ENCODE measurements around the gene KCNC4.

KCNC4 gene

DNA sequence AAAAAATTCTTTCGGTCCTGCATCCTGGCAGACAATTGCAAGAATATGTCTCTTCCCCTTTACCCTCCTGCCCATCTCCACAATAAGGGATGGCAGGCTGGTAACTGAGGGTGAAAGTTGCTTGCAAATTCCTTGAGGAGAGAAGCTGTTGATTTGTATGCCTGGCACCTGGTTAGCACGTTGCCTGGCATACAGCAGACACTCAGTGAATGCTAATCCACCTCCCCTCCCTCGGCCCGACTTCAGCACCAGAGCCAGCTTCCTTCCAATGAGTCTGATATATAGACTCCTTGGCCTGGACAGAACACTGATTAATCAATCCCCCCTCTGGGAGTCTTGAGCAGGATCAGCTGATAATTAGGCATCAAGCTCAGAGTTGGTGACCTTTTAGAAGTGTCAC lies 39.1 kb downstream of the KCNC4 start:
- TF ChIP-seq GABPA (IDR thresholded peaks at IDR 0.05; ENCODE audit: low read depth), result no peak
- TF ChIP-seq, protein P1, sequence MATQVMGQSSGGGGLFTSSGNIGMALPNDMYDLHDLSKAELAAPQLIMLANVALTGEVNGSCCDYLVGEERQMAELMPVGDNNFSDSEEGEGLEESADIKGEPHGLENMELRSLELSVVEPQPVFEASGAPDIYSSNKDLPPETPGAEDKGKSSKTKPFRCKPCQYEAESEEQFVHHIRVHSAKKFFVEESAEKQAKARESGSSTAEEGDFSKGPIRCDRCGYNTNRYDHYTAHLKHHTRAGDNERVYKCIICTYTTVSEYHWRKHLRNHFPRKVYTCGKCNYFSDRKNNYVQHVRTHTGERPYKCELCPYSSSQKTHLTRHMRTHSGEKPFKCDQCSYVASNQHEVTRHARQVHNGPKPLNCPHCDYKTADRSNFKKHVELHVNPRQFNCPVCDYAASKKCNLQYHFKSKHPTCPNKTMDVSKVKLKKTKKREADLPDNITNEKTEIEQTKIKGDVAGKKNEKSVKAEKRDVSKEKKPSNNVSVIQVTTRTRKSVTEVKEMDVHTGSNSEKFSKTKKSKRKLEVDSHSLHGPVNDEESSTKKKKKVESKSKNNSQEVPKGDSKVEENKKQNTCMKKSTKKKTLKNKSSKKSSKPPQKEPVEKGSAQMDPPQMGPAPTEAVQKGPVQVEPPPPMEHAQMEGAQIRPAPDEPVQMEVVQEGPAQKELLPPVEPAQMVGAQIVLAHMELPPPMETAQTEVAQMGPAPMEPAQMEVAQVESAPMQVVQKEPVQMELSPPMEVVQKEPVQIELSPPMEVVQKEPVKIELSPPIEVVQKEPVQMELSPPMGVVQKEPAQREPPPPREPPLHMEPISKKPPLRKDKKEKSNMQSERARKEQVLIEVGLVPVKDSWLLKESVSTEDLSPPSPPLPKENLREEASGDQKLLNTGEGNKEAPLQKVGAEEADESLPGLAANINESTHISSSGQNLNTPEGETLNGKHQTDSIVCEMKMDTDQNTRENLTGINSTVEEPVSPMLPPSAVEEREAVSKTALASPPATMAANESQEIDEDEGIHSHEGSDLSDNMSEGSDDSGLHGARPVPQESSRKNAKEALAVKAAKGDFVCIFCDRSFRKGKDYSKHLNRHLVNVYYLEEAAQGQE (IDR thresholded peaks at IDR 0.05; ENCODE audit: insufficient replicate concordance, low read depth), result no peak
- no peak for TF ChIP-seq POLR2AphosphoS5 (IDR thresholded peaks at IDR 0.05; ENCODE audit: low read depth)
- TF ChIP-seq, protein P2, sequence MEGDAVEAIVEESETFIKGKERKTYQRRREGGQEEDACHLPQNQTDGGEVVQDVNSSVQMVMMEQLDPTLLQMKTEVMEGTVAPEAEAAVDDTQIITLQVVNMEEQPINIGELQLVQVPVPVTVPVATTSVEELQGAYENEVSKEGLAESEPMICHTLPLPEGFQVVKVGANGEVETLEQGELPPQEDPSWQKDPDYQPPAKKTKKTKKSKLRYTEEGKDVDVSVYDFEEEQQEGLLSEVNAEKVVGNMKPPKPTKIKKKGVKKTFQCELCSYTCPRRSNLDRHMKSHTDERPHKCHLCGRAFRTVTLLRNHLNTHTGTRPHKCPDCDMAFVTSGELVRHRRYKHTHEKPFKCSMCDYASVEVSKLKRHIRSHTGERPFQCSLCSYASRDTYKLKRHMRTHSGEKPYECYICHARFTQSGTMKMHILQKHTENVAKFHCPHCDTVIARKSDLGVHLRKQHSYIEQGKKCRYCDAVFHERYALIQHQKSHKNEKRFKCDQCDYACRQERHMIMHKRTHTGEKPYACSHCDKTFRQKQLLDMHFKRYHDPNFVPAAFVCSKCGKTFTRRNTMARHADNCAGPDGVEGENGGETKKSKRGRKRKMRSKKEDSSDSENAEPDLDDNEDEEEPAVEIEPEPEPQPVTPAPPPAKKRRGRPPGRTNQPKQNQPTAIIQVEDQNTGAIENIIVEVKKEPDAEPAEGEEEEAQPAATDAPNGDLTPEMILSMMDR (IDR thresholded peaks at IDR 0.05; ENCODE audit: insufficient read depth, low read length), result no peak
- no peak for TF ChIP-seq SPI1 (IDR thresholded peaks at IDR 0.05; ENCODE audit: borderline replicate concordance, low read depth)
- H3K27ac ChIP-seq (replicated peaks), result no peak overlapping the region
- DNase-seq (ENCODE audit: low read depth in 1 of 2, low spot score in 1 of 2), result no peak
- H3K27me3 ChIP-seq (ENCODE audit: insufficient read depth, poor library complexity, severe bottlenecking), result no peaks in the 10 kb centered on the region
- H3K4me3 ChIP-seq (replicated peaks; ENCODE audit: insufficient read depth, low read length), result no peak overlapping the region

DNA sequence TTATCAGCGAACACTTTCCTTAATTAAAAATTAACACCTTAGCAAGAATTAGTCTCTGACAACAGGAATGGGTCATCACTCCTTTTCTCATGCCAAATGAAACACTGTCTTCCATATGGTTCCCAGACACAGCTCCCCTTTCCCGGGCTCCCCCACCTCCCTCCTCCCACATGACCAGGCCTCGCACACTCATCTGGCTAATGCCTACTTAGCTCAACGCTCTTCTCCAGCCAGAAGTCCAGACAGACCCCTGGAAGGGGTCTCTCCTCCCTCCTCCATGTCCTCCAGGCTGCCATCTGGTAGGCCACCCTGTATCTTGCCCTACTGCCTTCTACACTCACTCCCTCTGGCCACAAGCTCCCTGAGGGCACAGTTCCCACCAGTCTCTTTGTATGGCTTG lies 39.9 kb downstream of the KCNC4 start:
- TF ChIP-seq, protein P2 (IDR thresholded peaks at IDR 0.05; ENCODE audit: insufficient read depth, low read length), result no peak
- no peak for TF ChIP-seq SPI1 (IDR thresholded peaks at IDR 0.05; ENCODE audit: borderline replicate concordance, low read depth)
- no peak for TF ChIP-seq POLR2AphosphoS5 (IDR thresholded peaks at IDR 0.05; ENCODE audit: low read depth)
- TF ChIP-seq GABPA (IDR thresholded peaks at IDR 0.05; ENCODE audit: low read depth), result no peak
- Histone ChIP-seq H3K4me3 (replicated peaks; ENCODE audit: insufficient read depth, low read length) (no peak overlapping the region), H3K27ac (replicated peaks) (no peak overlapping the region), H3K27me3 (ENCODE audit: insufficient read depth, poor library complexity, severe bottlenecking) (no peaks in the 10 kb centered on the region)
- DNase-seq (ENCODE audit: low read depth in 1 of 2, low spot score in 1 of 2), result no peak

DNA sequence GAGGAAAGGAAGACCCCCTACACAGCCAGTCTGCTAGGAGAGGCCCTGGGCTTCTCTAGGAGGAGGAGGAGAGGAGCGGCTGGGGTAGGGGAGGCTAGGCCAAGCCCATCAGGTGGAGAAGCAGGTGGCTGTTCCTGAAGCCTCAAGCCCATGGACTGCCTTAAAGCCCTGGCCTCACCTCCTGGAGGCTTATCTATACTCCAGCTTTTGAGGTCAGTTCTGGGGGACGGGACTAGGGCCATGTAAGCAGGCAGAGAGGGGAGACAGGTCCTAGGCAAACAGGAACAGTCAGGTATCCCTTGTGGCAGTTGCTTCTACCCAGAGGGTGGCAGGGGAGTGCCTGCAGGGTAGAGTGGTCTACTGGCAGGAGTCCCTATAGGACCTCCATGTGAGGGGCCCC lies 40.6 kb downstream of the KCNC4 start:
- TF ChIP-seq, protein P1 (IDR thresholded peaks at IDR 0.05; ENCODE audit: insufficient replicate concordance, low read depth), result no peak
- no peak for TF ChIP-seq GABPA (IDR thresholded peaks at IDR 0.05; ENCODE audit: low read depth)
- TF ChIP-seq POLR2AphosphoS5 (IDR thresholded peaks at IDR 0.05; ENCODE audit: low read depth), result no peak

DNA sequence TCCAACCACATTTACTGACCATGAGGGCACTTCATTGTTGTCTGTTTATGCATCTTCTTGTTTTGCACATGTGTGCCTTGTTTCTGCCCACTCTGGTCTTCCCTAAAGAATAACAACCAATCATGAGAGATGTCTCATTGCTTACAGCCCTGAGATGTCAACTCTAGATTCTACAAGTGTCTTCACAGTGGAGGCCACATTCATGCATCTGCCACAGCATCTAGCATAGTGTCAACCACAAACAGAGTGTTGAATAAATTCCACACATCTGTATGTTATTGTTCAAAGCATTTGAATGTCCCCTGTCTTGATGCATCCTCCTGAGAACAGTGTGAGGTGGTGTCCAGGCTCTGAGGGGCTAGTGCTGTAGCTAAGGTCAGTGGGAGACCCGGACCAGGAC lies 43.1 kb downstream of the KCNC4 start:
- H3K27me3 ChIP-seq (ENCODE audit: insufficient read depth, poor library complexity, severe bottlenecking), result no peaks in the 10 kb centered on the region
- H3K4me3 ChIP-seq (replicated peaks; ENCODE audit: insufficient read depth, low read length), result no peak overlapping the region
- no peak for TF ChIP-seq GABPA (IDR thresholded peaks at IDR 0.05; ENCODE audit: low read depth)
- TF ChIP-seq, protein P2 (IDR thresholded peaks at IDR 0.05; ENCODE audit: insufficient read depth, low read length), result no peak
- no peak for TF ChIP-seq POLR2AphosphoS5 (IDR thresholded peaks at IDR 0.05; ENCODE audit: low read depth)
- TF ChIP-seq, protein P1 (IDR thresholded peaks at IDR 0.05; ENCODE audit: insufficient replicate concordance, low read depth), result no peak
- DNase-seq (ENCODE audit: low read depth in 1 of 2, low spot score in 1 of 2), result no peak
- no peak overlapping the region for H3K27ac ChIP-seq (replicated peaks)

More for the DNA sequence above, 40.6 kb downstream of the KCNC4 start:
- no peak overlapping the region for H3K27ac ChIP-seq (replicated peaks)
- no peak overlapping the region for H3K4me3 ChIP-seq (replicated peaks; ENCODE audit: insufficient read depth, low read length)
- no peak for DNase-seq (ENCODE audit: low read depth in 1 of 2, low spot score in 1 of 2)
- no peaks in the 10 kb centered on the region for H3K27me3 ChIP-seq (ENCODE audit: insufficient read depth, poor library complexity, severe bottlenecking)
